Activated effector memory CD4-positive, alpha-beta T cell treated with anti-CD3 and anti-CD28 coated beads, Interleukin-2, amount 50 U/mL, for 16 hours (primary cell): ENCODE data around the gene CTSG.
"Not testable (repeated sequence)": the region's sequence is repeated elsewhere in the genome, so short reads cannot be mapped to it uniquely, and the experiment has no call there.

Source experiments
- DNase-seq: peaks from one replicate; pipeline ENCODE4 v3.0.0-alpha.2; 2020

Gene CTSG

DNA sequence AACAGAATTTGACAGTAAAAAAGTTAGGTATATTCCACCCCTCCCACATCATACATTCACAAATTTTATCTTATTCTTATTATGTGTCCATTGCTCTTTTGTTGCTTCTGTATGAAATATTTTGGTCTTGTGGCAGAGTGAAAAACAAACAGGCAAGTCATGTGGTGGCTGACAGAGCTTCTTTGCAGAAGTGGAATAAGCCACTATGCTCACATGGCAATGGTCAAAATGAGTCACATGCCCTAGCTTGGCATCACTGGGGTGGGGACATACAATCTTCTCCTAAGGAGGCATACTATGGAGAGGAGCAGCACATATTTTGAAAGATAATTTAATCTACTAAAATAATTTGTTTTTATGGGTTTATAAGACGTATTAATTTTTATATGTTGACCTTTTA is 40.3 kb downstream of the CTSG start:
- DNase-seq = no peak

DNA sequence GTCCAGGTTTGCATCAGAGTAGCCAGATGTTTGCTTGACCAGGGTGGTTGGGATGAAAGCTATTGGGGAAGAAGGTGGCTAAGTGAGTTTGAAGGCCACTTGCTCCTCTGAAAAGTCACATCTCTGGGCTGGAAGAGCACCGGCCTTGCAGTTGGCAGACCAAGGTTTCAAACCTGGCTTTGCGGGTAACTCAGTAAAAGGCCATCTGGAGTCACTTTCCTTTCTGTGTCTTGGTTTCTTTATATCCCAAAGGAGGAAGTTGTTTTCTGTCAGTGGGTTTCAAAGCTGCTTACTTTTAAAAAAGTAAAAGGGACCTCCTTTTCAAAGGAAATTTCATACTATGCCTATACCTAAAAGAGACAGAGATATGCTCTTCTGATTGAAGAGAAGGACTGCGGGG is 41.8 kb downstream of the CTSG start:
- no peak for DNase-seq

DNA sequence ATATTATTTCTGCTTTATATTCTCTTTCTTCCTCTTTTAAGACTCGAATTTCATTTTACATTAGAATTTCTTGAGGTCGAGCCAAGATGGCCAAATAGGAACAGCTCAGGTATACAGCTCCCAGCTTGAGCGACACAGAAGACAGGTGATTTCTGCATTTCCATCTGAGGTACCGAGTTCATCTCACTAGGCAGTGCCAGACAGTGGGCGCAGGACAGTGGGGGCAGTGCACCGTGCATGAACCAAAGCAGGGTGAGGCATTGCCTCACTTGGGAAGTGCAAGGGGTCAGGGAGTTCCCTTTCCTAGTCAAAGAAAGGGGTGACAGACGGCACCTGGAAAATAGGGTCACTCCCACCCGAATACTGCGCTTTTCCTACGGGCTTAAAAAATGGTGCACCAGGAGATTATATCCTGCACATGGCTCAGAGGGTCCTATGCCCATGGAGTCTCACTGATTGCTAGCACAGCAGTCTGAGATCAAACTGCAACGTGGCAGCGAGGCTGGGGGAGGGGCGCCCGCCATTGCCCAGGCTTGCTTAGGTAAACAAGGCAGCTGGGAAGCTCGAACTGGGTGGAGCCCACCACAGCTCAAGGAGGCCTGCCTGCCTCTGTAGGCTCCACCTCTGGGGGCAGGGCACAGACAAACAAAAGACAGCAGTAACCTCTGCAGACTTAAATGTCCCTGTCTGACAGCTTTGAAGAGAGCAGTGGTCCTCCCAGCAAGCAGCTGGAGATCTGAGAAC is 50.0 kb downstream of the CTSG start:
- not testable (repeated sequence) for DNase-seq
